Pancreas (tissue), 10 donors: ENCODE measurements around the gene DNAJB4. TPM values are rescaled to one million over a fixed set of nuclear protein-coding genes. Genes with fewer than 3 reads are reported as not detected.

ENCODE experiments used
- ATAC-seq, 4 donors: fragments of 200-7000 bp; cut with Tn5 transposase; one replicate each; pipeline versions ENCODE4 v1.8.0 to v1.9.1; 2020; ENCODE audit warnings: mild to moderate bottlenecking in 4 of 4, moderate library complexity in 4 of 4
- DNase-seq, 6 donors: peaks; one replicate each; pipeline ENCODE4 v3.0.0-alpha.2; 2020
- FAIRE-seq: peaks from 2 replicates; lab custom pipeline; 2012; peaks lifted over from hg19 to GRCh38; lab: Jason Lieb, UNC
- H3K27ac ChIP-seq, 4 donors: fragments of 200-600 bp; sonication (generic); 1 replicate in 3 of 4; 2 replicates in 1 of 4; pipeline versions ENCODE4 v1.5.0 to v1.8.0; 2020
- H3K27me3 ChIP-seq, 4 donors: fragments of 200-600 bp; one replicate each; pipeline ENCODE4 v1.8.0; 2021
- H3K36me3 ChIP-seq, 3 donors: fragments of 200-600 bp; sonication (generic) in 1 of 3; one replicate each; pipeline versions ENCODE4 v1.5.0 to v1.8.0; 2020 to 2021
- H3K4me1 ChIP-seq, 3 donors: fragments of 200-600 bp; one replicate each; pipeline ENCODE4 v1.8.0; 2021
- H3K4me3 ChIP-seq, 4 donors: fragments of 200-600 bp; sonication (generic) in 2 of 4; one replicate each; pipeline versions ENCODE4 v1.5.0 to v1.8.0; 2020 to 2021
- H3K9me3 ChIP-seq, 4 donors: fragments of 200-600 bp; one replicate each; pipeline ENCODE4 v1.8.0; 2021
- CTCF ChIP-seq, 4 donors: fragments of 200-600 bp; sonication (generic) in 3 of 4; IDR thresholded peaks; one replicate each; pipeline versions ENCODE4 v1.5.0 to v1.8.0; 2021; ENCODE audit warnings: antibody characterized with exemption in 4 of 4
- WGBS, 2 donors: extraction: QIAGEN DNeasy Blood & Tissue Kit; methylation state at CpG; one replicate each; pipeline ENCODE4 v1.1.7; 2013; 5-methylcytosine and 5-hydroxymethylcytosine counted together
- intact Hi-C, 3 donors: fragments of 100-400 bp; cut with DNase I; formaldehyde crosslinking; loops; one replicate each; pipeline versions ENCODE4 v1.11.1 to v1.14.2; 2022
- polyA plus RNA-seq, 2 donors: library from polyadenylated mRNA; stranded (reverse); fragments of 200-250 nt; gene quantifications; one replicate each; pipeline ENCODE4 v1.2.3, GENCODE V29; 2013
- total RNA-seq, 6 donors: library from RNA; stranded (reverse); fragmentation: NEBNext Ultra II Directional in 4 of 6; extraction: Animal tissue kit (Norgen Biotek cat#: 25700) in 4 of 6; gene quantifications; one replicate each; pipeline versions ENCODE4 v1.2.1 to v1.2.4, GENCODE V29; 2021 to 2023
- donor health status: healthy with polysubstance abuse.
- donor health status: DM: no; HTN: no; CAD: no; lungs with moderate emphysema.
- donor health status: DM: no; HTN: no; CAD: no.
- donor health status: control.
- donor health status: control.
- donor health status: Bipolar disorder and iron deficiency.
- donor health status: DM: yes; HTN: yes; CAD: no.
- donor health status: DM: no; HTN: no; CAD: no.
- donor health status: DM: no; HTN: no; CAD: no.
- donor health status: DM: yes; HTN: yes; CAD: no.

The DNAJB4 gene
- total and polyA plus RNA-seq, 8 donors = 6.7 to 38.6 (median 20.7) TPM

DNA sequence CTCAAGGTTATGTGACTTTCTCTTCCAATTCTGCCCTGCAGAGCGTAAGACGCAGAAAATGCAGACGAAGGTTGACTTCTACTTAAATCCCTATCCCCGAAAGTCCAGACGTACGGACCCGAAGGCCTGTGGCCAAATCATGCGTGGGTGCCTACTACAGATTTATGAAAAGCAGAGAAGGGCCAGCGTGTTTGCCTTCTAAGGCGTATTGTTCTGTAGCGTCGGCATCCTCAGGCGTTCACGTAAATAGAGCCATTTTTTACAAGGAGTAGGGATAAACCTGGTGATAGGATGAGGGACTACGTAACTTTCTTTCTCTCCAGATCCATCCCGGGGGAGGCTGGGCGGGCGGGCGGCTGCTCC is 40.8 kb downstream of the DNAJB4 start:
- ATAC-seq (no peak), FAIRE-seq (no peak), DNase-seq (no peak)
- intact Hi-C loops = loop anchor here in 1 of 3 donors (10.0 kb wide), 1 partner anchor 61 kb away; no protein-coding TSS in a partner anchor
- WGBS, 2 donors = 11 to 19% methylated on average over 19 of the region's 19 CpGs
- no peaks in the 10 kb centered on the region for H3K9me3 ChIP-seq
- no peaks in the 10 kb centered on the region for H3K36me3 ChIP-seq
- TF ChIP-seq CTCF (IDR thresholded peaks at IDR 0.05) = no peak
- peak overlapping the region; percentile 93 to 98 (median 96) for H3K27ac ChIP-seq
- H3K27me3 ChIP-seq = no peaks in the 10 kb centered on the region
- H3K4me3 ChIP-seq = peak overlapping the region; percentile 40 to 83 (median 74)
- H3K4me1 ChIP-seq = peaks cover 4 to 20% (median 10%) of the 10 kb centered on the region in 3 donors

- H3K27ac ChIP-seq = peak within 1 kb of the TSS; percentile 93 to 98 (median 96)
- H3K36me3 ChIP-seq = no peaks in the 10 kb centered on the region
- no peak for FAIRE-seq
- no peak for TF ChIP-seq CTCF (IDR thresholded peaks at IDR 0.05)
- H3K4me3 ChIP-seq = peak within 1 kb of the TSS; percentile 40 to 83 (median 74)
- no peaks in the 10 kb centered on the region for H3K9me3 ChIP-seq
- peak; percentile 49 to 82 (median 58) for DNase-seq
- peaks cover 0 to 14% (median 10%) of the 10 kb centered on the region in 3 donors for H3K4me1 ChIP-seq
- intact Hi-C loops = loop anchor here in 1 of 3 donors (10.0 kb wide), 1 partner anchor 61 kb away; no protein-coding TSS in a partner anchor
- WGBS, 2 donors = 1 to 3% methylated on average over 68 to 85 of the region's 85 CpGs
- H3K27me3 ChIP-seq = no peaks in the 10 kb centered on the region
- ATAC-seq = peak; percentile 49 to 69 (median 60)
Measured at GRCh38 chr1:78045926-78046778, 41.4 kb downstream of the DNAJB4 start, which contains the start of gene GIPC2. Gene GIPC2, plus strand, starts transcription at chr1:78045966. Its CDS starts 129 bp downstream, at chr1:78046095.

DNA sequence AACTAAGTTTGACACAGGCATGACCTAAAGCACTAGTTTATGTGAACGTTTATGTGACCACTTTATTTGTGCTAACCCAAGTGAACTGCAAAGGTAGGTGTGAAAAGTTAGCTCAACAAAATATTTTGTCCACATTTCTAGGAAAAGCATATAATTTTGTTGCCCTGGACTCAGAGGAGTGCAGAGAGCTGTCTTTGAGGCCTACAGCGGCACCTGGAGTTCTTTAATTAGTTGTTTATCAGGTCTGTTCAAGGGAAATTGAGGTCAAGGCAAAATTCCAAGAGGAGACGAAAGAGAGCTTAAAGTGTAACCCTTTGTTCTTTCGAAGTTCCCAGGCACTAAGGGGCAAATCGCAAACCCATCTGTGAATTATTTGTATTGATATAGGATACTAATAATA is 42.4 kb downstream of the DNAJB4 start:
- ATAC-seq = peak; percentile 49 to 62 (median 56)
- 14 to 16% methylated on average over 5 of the region's 5 CpGs for WGBS, 2 donors
- Histone ChIP-seq H3K27me3 (no peaks in the 10 kb centered on the region), H3K9me3 (no peaks in the 10 kb centered on the region), H3K27ac (peak overlapping the region; percentile 93 to 98 (median 96)), H3K4me1 (peaks cover 5 to 13% (median 10%) of the 10 kb centered on the region in 3 donors), H3K4me3 (peak overlapping the region; percentile 40 to 83 (median 74)), H3K36me3 (no peaks in the 10 kb centered on the region)
- intact Hi-C loops = loop anchor here in 1 of 3 donors (10.0 kb wide), 1 partner anchor 62 kb away; no protein-coding TSS in a partner anchor
- peak in 2 of 6 donors; percentile 38 to 58 for DNase-seq
- TF ChIP-seq CTCF (IDR thresholded peaks at IDR 0.05) = no peak
- FAIRE-seq = no peak

DNA sequence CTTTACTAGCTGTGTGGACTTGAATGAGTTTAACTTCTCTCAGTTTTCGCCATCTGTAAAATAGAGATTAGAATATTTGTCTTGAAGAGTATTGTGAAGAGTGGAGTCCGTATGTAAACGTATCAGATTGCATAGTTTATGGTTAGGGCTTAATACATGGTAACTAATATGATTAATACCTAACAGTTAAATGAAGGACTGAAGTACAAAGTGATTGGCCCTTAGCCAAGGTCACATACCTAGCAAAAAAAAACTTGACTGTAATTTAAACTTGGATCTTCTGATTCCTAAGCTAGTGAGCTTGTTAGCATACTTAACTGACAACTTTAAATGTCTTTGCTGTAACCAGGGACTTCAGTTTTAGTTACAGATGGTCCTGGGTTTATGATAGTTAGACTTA is 42.9 kb downstream of the DNAJB4 start:
- H3K4me1 ChIP-seq = peaks cover 10 to 13% (median 10%) of the 10 kb centered on the region in 3 donors
- H3K36me3 ChIP-seq = no peaks in the 10 kb centered on the region
- peak in 1 of 4 donors; percentile 3 for ATAC-seq
- H3K27ac ChIP-seq = peak overlapping the region in 3 of 4 donors; percentile 94 to 98 (median 97)
- no peak for TF ChIP-seq CTCF (IDR thresholded peaks at IDR 0.05)
- no peaks in the 10 kb centered on the region for H3K27me3 ChIP-seq
- 14 to 19% methylated on average over 3 of the region's 3 CpGs for WGBS, 2 donors
- no peak for DNase-seq
- FAIRE-seq = no peak
- intact Hi-C loops = loop anchor here in 1 of 3 donors (10.0 kb wide), 1 partner anchor 63 kb away; no protein-coding TSS in a partner anchor
- H3K9me3 ChIP-seq = no peaks in the 10 kb centered on the region
- H3K4me3 ChIP-seq = peak overlapping the region in 3 of 4 donors; percentile 71 to 83 (median 77)
